Superior temporal gyrus (tissue), 1 donor: ENCODE measurements around the gene UBTD2.
A peak's percentile ranks its signal among the peaks of the same experiment; 100 is the strongest.

Source experiments
- DNase-seq: peaks from one replicate; pipeline ENCODE4 v3.0.0-alpha.2; 2016; ENCODE audit errors: extremely low spot score

Gene UBTD2

DNA sequence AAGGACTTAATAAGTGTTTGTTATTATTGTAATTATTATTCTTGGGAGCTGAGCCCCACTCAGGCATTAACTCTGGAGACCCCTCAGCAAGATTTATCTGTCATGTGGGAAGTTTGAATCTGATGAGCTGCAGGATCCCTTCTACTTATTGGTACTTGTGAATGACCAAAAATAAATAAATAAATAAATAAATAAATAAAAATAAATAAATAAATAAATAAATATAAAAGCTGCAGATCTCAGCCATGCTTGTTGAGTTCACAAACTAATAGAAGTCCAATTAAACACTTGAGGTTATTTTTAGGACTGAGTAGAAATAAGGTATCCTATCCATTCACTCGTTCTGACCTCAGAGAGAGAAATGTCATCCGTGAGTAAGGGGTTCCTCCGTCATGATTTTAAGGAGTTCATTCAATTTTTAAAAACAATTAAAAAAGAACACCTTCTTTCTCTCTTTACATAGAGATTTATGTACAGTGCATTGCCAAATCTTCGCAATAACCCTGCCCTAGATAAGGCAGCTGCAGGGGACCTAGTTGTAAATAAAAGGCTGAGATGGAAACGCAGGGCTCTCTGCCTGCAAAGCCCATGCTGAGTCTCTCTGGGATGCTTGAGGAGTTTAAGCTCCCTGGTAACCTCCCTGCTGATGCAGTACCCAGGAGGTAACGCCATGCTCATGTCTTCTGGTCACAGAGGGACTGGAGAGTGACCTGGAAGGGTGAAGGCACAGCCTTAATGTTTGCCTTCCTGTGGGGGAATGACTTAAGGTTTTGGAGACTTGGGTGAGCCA lies 88.4 kb downstream of the UBTD2 start:
- no peak for DNase-seq

DNA sequence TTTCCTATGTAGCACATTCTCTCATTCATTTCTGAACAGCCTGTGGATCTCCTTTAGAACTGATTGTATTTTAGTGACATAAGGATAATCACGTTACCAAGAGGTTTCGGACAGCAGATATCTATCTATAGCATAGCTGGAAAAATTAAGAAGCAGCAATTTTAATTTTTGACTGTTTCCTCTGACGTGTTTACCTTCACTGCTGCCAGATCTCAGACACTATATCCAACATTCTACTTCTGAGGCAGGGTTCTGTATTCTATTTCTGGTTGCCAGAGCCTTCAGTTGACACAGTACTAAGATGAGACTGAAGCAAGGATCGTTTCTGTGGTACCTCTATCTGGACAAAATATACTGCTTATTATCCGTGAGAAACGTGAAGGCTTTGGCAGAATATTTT lies 89.7 kb downstream of the UBTD2 start, which contains the start of gene EFCAB9:
Gene EFCAB9 (plus strand): TSS at position 301 of the 400 bp plus-strand sequence. CDS start 1 bp downstream, at position 302.
- DNase-seq: no peak

DNA sequence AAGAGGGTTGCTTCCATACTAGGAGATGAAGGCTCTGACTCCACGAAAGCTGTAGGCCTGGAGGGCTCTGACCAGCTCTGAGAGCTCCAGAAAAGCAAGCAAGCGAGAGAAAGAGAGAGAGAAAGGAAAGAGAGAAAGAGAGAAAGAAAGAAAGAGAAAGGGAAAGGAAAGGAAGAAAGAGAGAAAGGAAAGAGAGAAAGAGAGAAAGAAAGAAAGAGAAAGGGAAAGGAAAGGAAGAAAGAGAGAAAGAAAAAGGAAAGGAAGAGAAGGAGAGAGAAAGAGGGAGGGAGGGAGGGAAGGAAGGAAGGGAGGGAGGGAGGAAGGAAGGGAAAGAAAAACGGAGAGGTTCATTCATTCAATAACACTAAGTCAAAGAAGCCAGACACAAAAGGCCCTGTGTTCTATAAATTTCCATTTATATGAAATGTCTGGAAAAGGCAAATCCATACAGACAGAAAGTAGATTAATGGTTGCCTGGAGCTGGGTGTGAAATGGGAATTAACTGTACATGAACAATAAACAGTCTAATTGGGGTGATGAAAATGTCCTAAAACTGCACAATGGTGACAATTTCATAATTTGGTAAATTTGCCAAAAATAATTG lies 93.8 kb downstream of the UBTD2 start:
- no peak for DNase-seq

DNA sequence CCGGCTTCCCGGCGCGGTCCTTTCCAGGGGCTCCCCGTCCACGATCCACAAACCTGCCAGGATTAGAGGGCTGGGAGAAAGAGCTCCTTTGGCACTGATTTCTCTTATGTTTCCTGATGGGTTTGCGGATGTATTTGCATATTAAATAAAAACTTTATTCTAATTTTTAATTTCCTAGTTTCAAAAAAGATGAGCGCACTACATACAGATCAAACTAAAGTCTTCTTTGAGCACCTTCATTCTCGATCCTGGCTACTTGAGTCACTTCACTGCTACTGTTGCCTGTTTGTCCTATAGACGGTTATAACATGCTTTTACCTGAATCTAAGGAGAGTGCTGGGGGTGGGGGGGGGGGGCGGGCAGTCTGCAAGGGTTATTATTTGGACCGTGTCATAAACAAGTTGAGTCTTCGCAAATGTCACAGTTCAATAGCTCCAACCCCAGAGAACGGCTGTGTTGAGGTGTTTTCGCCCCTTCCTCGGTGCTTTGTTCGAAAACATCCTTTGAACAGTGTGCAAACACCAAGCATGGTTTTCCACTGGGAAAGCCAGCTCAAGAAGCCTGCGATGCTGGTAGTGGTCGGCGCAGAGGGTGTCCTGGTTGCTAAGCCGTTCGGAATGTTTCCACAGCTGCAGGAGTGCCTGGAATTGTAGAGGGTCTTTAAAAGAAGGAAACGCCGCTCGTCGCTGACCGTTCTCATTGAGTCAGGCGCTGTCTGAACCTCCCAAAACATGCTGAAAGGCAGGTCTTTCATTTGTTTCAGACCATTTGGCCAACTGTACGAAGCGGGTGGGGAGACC lies 94.5 kb downstream of the UBTD2 start:
- DNase-seq: no peak

DNA sequence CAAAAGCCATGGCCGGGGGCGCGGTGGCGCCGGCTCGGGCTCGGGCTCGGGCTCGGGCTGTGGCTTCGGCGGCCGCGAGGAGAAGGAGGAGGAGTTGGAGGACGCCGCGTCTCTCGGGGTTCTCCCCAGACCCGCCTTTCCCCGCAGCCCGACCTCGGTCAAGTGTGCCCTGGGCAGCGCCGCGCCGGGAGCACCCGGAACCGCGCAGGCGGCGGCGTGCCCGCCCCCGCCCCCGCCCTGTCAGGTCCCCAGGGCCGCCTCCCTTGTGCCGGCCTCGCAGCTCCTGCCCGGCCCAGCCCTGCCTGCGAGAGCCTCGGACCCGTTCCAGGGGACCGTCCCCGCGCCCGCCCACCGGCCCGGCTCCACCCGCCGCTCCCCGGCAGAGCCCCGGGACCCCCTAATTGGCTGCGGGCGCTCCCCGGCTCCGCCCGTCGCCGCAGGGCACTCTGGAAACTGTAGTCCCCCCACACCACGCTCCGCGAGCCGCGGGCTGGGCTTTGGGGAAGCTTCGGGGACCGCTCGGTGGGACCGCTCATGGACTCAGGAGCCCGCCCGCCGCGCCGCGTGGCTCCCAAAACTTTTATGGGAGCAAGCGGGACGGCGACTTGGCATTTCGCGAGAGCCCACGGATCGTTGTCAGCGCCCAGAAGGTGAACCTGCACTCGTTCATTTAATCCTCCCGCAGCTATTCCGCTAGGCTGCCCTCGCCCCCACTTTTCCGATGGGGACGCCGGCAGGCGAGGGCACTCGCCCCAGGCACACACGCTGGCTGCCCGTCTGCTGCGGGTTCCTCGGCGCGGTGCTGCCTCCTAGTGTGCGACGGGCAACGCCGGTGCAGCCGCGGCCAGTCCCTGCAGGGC lies 95.3 kb downstream of the UBTD2 start, which contains the start of gene STK10:
Gene STK10 (minus strand): TSS at position 192 of the 860 bp plus-strand sequence. CDS start 182 bp downstream, at position 10.
- peak; percentile 85 for DNase-seq

DNA sequence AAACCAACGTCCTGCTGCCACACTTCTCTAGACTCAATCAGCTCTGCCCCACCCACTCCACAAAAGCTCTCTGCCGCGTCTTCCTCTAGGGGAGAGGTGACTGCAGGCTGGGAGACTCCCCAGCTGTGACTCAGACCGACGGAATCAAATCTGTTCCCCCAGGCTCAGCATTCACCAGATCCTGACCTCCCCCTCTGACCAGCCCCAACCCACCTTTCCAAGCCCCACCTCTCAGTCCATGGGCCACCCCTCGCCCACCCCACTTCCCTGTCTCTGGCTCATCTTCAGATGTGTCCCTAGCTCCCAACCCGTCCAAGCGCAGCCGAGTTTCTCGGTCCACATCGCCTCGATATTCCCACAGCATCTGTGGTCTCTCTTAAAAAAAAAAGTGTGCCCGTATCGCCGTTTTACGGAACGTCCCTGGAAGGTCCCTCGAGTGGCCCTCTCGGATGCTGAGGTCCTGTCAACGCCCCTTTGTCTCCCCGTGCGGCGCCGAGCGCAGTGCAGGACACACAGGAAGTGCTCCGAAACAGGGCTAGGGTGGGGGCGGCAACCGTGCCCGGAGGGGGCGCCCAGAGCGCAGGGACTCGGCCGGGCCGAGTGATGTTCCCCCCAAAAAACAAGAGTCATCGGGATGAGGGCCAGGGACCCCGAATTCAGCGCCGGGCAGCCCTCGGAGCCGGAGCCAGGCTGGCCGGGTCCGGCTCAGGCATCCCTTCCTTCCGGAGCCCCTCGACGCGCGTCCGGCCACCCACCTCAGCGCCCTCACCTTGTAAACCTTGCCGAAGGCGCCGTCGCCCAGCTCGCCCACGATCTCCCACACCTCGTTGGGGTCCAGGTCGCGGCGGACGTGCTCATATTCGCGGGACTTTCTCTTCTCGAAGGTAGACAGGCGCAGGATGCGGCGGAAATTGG lies 96.2 kb downstream of the UBTD2 start:
- no peak for DNase-seq

DNA sequence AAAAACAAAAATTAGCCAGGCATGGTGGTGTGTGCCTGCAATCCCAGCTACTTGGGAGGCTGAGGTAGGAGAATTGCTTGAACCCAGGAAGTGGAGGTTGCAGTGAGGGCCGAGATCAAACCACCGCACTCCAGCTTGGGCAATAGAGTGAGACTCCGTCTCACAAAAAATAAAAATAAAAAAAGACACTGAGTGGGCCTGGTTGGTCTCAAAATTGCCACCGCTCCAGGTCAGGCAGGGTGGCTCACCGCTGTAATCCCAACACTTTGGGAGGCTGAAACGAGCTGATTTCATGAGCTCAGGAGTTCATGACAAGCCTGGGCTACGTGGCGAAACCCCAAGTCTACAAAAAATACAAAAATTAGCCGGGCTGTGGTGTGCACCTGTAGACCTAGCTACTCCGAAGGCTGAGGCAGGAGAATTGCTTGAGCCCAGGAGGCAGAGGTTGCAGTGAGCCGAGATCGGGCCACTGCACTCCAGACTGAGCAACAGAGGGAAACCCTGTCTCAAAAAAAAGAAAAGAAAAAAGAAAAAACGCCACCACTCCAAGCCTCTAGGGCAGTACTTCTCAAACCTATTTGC lies 97.4 kb downstream of the UBTD2 start:
- DNase-seq: no peak

DNA sequence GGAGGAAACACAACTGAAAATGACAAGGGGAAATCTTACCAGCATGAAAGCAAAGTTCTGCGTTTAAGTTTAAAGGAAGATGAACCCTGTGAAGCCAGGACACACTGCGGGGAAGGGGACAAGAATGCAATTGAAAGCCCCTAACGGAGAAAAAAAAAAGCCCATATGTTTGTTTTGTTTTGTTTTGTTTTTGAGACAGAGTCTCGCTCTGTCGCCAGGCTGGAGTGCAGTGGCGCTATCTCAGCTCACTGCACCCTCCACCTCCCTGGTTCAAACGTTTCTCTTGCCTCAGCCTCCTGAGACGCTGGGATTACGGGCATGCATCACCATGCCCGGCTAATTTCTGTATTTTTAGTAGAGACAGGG lies 98.5 kb downstream of the UBTD2 start:
- DNase-seq: no peak

DNA sequence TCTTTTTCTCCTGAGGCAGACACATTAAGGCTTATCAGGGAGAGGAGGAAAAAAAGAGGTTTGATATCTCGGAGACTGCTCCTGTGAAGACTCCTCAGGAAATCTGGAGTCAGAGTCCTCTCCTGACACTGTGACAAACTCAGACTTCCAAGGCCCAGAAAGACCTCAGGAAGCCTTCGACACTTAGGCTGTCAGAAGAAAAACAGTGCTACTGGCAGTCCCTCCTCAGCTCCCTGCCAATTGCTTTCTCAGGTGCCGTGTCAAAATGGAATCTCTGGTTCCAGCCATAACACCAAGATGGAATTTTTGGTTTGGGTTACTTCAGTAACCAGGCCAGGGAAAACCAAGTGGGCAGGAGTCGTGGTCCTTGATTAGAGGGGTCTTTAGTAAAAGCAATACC lies 99.7 kb downstream of the UBTD2 start:
- DNase-seq: no peak

DNA sequence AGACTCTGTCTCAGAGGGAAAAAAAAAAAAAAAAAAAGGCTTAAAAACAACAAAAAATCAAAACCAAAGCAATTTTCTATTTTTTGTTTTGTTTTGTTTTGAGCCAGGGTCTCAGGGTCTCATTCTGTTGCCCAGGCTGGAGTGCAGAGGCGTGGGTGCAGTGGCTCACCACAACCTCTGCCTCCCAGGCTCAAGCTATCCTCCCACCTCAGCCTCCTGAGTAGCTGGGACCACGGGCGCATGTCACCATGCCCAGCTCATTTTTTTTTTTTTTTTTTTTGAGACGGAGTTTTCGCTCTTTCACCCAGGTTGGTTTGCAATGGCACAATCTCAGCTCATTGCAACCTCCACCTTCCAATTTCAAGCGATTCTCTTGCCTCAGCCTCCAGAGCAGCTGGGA lies 101.3 kb downstream of the UBTD2 start:
- DNase-seq: no peak

DNA sequence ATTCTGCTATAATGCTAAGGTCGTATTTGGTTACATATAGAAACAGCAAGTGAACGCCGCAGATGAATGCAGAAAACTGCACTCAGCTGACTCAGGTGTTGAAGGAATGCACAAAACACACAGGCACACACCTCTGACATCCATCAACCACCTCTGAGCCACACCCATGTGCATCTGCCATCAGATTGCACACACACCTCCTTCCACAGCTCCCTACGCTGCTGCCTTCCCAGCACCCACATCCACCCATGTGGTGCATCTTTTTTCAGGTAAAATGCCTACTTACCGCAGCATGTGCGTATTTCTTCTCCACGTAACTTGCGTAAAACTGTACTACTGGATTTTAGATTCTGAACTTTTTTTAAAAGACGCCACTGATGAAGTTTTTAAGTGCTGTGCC lies 102.6 kb downstream of the UBTD2 start:
- no peak for DNase-seq

DNA sequence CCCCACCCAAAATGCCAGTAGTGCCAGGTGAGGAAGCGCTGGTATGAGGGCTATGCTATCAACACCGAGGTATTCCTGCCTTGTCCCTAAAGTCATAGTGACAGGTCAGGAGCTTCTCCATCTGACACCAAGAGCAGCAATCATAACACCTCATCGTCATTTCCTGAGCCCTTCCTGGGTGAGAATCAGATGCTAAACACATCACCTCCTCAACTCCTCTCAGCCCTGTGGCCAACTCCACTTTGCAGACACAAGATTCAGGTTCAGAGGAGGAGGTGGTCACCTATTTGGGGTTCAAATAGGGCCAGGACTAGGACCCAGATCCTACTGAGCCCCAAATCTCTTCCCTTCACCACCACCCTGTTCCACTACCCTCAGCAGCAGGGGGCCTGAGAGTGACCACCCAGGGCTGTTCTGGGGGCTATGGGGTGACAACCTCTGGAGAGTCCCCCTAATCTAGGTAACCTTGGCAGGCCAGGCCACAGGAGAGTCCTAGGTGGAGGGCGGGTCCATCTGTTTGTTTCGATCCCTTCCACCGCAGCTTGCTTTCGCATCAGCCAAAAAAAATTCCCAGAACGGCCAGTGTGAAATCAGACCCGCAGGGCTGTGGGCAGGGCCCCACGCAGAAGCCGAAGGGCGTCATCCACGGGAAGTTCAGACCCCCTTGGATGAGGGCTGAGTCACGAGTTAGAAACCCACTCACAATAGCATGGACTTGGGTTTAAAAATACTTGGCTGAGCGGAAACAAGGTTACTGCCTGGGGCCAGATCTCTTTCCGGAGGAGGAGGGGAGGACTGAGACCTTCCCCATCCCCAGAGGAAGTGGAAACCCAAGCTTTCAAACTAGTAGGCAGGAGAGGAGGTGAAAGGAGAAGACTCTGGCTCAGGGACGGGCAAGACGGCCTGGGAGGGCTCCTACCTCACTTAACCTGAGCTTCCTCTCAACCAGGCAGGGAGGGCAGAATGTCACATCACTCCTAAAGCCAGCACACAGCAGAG lies 104.3 kb downstream of the UBTD2 start:
- no peak for DNase-seq

DNA sequence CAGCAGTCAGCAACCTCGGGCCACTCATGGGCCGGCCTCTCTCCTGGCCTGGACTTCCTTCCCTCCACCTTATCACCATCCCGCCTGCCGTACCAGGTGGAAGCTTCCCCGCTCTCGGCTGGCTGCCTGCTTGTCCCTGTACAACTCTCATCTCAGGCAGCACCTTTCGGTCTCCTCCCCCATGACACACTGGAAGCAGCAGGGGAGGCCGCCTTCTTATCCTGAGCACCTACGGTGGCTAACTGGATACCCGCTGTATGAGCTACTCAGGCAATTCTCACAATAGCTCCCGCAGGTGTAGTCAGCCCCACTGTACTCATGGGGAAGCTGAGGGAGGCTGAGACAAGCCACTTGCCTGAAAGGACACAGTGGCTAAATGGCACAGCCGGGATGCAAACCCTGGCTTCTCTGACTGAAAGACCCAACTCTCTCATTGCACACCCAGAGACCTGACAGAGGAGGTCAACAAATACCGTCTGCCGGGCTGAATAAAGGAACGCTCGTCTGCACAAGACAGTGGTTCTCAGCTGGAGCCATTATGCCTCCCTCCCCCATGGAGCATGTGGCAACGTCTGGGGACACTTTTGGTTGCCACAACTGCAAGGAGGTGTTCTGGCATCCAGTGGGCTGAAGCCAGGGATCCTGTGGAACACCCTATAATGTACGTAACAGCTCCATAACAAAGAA lies 105.1 kb downstream of the UBTD2 start:
- no peak for DNase-seq

DNA sequence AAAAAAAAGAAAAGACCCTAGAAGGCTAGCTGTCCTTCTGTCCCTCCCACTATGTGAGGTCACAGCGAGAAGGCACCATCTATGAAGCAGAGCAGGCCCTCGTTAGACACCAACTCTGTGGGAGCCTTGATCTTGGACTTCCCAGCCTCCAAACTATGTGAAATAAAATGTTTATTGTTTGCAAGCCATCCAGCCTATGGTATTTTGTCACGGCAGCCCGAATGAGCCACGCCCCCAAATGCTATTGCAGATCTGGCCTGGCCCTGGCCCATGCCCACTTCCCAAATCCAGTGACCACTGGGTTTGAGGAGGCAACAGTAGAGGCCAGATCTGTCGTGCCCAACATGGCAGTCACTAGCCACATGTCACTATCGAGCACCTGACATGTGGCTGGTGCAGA lies 106.4 kb downstream of the UBTD2 start:
- DNase-seq: no peak

DNA sequence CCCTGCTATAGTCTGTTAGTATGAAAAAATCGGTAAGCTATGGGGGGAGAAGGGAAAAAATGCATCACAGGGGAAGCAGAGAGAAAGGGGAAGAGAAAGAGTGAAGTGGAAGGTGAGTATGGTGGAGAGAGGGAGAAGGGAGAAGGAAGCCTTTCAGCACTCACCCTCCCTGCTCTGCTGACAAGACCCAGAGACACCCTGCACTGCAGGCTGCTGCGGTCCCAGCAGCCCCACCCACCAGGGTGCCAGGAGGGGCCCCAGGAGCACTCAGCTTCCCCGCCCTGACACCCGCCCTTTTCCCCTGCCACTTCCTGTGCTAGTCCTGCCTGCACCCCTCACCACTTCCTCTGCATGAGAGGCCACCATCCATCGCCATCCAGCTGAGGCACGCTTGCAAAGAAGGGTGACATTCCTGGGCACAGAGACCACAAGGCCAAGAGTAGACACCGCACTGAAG lies 108.3 kb downstream of the UBTD2 start:
- DNase-seq: no peak

DNA sequence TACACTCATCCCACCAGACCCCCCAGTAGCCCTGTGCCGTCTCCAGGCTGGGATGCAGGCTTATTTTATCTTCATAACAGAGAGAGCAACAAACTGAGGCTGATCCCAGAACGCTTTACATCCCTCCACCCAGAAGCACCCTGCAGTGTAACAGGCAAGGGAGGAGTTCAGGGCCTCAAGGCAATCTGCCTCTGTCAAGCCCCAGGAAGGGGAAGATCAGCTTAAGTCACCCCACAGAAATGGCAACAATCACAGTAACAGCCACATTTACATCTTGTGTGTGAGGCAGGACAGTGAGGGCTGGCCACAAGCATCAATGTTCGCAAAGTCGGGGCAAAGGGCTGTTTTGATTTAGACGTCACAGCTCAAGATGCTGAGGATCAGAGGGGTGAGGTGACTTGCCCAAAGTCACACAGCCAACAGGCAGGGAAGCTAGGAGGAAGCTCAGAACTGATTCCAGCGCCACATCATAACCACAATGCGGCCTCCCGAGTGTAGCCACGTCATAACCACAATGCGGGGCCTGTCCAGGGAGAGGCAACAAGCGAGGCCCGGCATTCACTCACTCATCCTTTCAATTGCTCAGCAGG lies 109.9 kb downstream of the UBTD2 start:
- DNase-seq: no peak

DNA sequence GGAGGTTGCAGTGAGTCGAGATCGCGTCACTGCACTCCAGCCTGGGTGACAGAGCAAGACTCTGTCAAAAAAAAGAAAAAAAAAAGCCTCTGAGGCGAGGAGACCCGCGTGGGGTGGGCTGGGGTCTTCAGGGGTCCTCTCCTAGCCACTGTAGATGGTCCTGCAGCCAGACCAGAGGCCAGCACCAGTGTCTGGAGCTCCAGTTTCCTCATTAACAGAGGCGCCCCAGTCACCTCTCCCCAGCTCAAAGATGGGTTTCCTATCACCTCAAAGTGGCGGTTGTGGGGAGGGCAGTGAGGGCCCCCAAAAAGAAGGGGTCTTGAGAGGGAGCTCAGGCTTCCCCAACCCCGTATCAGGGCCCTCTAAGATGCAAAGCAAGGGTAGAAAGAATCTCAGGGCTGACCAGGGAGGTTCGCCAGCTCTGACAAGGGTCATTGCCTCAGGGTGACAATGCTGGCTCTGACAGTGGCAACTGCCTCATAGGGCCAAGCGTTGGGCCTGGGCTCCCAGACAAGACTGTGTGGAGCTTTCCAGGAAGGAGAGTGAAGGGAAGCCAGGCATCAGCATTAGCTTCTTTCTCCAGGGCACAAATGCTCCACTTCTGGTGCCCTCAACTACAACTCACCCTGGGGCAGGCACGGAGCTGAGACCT lies 110.5 kb downstream of the UBTD2 start:
- peak; percentile 72 for DNase-seq
